ENCODE measurements around the gene P2RY2.

The P2RY2 gene

GRCh38 chr11:73170140-73170539 lies 47.9 kb upstream of the P2RY2 start:
- ATAC-seq: peak; percentile 46
- no peak for TF ChIP-seq CREB5 (CRISPR knock-in tag; IDR thresholded peaks at IDR 0.05; ENCODE audit: low read depth)
- TF ChIP-seq ZFP3 (CRISPR knock-in tag; IDR thresholded peaks at IDR 0.05): no peak
- no peak for TF ChIP-seq TOX (CRISPR knock-in tag; IDR thresholded peaks at IDR 0.05; ENCODE audit: borderline replicate concordance)
- no peak for TF ChIP-seq ZFP30 (CRISPR knock-in tag; IDR thresholded peaks at IDR 0.05)
- TF ChIP-seq ZNF8 (CRISPR knock-in tag; IDR thresholded peaks at IDR 0.05): no peak

- TF ChIP-seq ARNTL (CRISPR knock-in tag; IDR thresholded peaks at IDR 0.05; ENCODE audit: borderline replicate concordance, low read depth) (no peak), CSDC2 (CRISPR knock-in tag; IDR thresholded peaks at IDR 0.05) (no peak), TSHZ2 (CRISPR knock-in tag; IDR thresholded peaks at IDR 0.05) (no peak), POU6F1 (CRISPR knock-in tag; IDR thresholded peaks at IDR 0.05; ENCODE audit: borderline replicate concordance, low read depth) (no peak), PPARA (CRISPR knock-in tag; IDR thresholded peaks at IDR 0.05; ENCODE audit: borderline replicate concordance) (no peak), RARB (CRISPR knock-in tag; IDR thresholded peaks at IDR 0.05) (no peak), ZC3H10 (CRISPR knock-in tag; IDR thresholded peaks at IDR 0.05) (no peak), ISL1 (CRISPR knock-in tag; IDR thresholded peaks at IDR 0.05) (no peak), SNAI2 (CRISPR knock-in tag; IDR thresholded peaks at IDR 0.05) (no peak), ESRRG (CRISPR knock-in tag; IDR thresholded peaks at IDR 0.05) (no peak), ZNF565 (CRISPR knock-in tag; conservative IDR thresholded peaks at IDR 0.05; ENCODE audit: low read depth) (no peak), ZNF8 (CRISPR knock-in tag; IDR thresholded peaks at IDR 0.05) (no peak), CREB5 (CRISPR knock-in tag; IDR thresholded peaks at IDR 0.05; ENCODE audit: low read depth) (no peak)
- ATAC-seq: no peak
Measured at GRCh38 chr11:73171436-73172161, 46.5 kb upstream of the P2RY2 start.

- ATAC-seq: no peak
- TF ChIP-seq ARNTL (CRISPR knock-in tag; IDR thresholded peaks at IDR 0.05; ENCODE audit: borderline replicate concordance, low read depth) (no peak), TSHZ2 (CRISPR knock-in tag; IDR thresholded peaks at IDR 0.05) (no peak), BACH2 (CRISPR knock-in tag; IDR thresholded peaks at IDR 0.05; ENCODE audit: borderline replicate concordance) (no peak), OSR1 (CRISPR knock-in tag; IDR thresholded peaks at IDR 0.05) (no peak), ISL1 (CRISPR knock-in tag; IDR thresholded peaks at IDR 0.05) (no peak), RARB (CRISPR knock-in tag; IDR thresholded peaks at IDR 0.05) (no peak), TCF4 (CRISPR knock-in tag; IDR thresholded peaks at IDR 0.05; ENCODE audit: borderline replicate concordance) (no peak), POU6F1 (CRISPR knock-in tag; IDR thresholded peaks at IDR 0.05; ENCODE audit: borderline replicate concordance, low read depth) (no peak), ZFP30 (CRISPR knock-in tag; IDR thresholded peaks at IDR 0.05) (no peak), CSRNP3 (CRISPR knock-in tag; IDR thresholded peaks at IDR 0.05) (no peak), ESRRG (CRISPR knock-in tag; IDR thresholded peaks at IDR 0.05) (no peak), ZNF8 (CRISPR knock-in tag; IDR thresholded peaks at IDR 0.05) (no peak), ZNF70 (CRISPR knock-in tag; IDR thresholded peaks at IDR 0.05) (no peak), CREB5 (CRISPR knock-in tag; IDR thresholded peaks at IDR 0.05; ENCODE audit: low read depth) (no peak)
Measured at GRCh38 chr11:73172992-73173656, 45.0 kb upstream of the P2RY2 start.
